ENCODE data around the gene CD300LB. TPM values are rescaled to one million over a fixed set of nuclear protein-coding genes. Genes with fewer than 3 reads are reported as not detected.

CD300LB gene
- total and polyA plus RNA-seq, 10 of the 15 experiments (the other 5 are each of a cell fraction or from before 2014, with no cell fraction given) = 0.08 to 0.57 (median 0.25) TPM; not detected in 4

DNA sequence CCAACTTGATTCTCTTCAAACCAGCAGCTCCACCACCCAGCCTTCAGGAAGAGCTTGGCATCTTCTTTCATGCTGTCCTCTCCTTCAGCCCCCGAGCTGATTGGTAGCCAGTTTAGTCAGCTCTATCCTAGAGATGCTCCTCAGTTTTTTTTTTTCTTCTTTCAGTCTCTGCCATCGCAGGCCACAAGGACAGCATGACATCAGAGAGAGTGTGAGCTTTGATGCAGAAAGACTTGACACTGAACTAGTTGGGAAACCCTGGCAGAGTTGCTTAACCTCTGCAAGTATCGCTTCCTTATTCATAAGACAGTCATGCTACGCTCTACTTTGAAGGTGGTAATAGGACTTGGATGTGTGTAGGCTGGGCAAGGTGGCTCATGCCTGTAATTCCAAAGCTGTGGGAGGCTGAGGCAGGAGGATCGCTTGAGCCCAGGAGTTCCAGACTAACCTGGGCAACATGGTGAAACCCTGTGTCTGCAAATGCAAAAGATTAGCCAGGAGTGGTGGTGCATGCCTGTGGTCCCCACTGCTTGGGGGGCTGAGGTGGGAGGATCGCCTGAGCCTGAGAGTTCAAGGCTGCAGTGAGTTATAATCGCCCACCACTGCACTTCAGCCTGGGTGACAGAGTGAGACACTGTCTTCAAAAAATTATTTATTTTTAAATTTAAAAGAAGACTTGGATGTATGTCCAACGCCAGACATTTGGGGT lies 2.6 kb downstream of the CD300LB start (continued):
- no peak for TF ChIP-seq NR2C1 (IDR thresholded peaks at IDR 0.05)
- TF ChIP-seq E4F1 (IDR thresholded peaks at IDR 0.05; ENCODE audit: borderline replicate concordance, partially characterized antibody) = no peak
- TF ChIP-seq SREBF2 (IDR thresholded peaks at IDR 0.05; ENCODE audit: low read length) = no peak
- no peak for TF ChIP-seq SMC3 (IDR thresholded peaks at IDR 0.05; ENCODE audit: borderline replicate concordance, low read length)
- no peak for TF ChIP-seq CUX1 (IDR thresholded peaks at IDR 0.05; ENCODE audit: insufficient replicate concordance, low read depth, low read length)
- TF ChIP-seq BHLHE40 (IDR thresholded peaks at IDR 0.05; ENCODE audit: borderline replicate concordance in 1 of 2, low read depth in 2 of 2, low read length in 1 of 2) = peak; percentile 23 to 53; a peak in 2 of 4 replicates
- TF ChIP-seq HDAC6 (IDR thresholded peaks at IDR 0.05; ENCODE audit: unreplicated experiment) = no peak
- no peak for TF ChIP-seq ZNF687 (IDR thresholded peaks at IDR 0.05)
- TF ChIP-seq TBL1XR1 (IDR thresholded peaks at IDR 0.05; ENCODE audit: low read depth, low read length) = no peak
- no peak for TF ChIP-seq MTA3 (IDR thresholded peaks at IDR 0.05; ENCODE audit: borderline replicate concordance, low read length)
- TF ChIP-seq FOXM1 (IDR thresholded peaks at IDR 0.05; ENCODE audit: low read depth, low read length) = no peak
- no peak for TF ChIP-seq YY1 (IDR thresholded peaks at IDR 0.05; ENCODE audit: low read depth, low read length)
- TF ChIP-seq ZBTB4 (CRISPR knock-in tag; IDR thresholded peaks at IDR 0.05) = no peak
- TF ChIP-seq SREBF1 (IDR thresholded peaks at IDR 0.05; ENCODE audit: low read length) = no peak

Data from GM12878 (cell line).